ENCODE measurements around the gene ILKAP. TPM values are rescaled to one million over a fixed set of nuclear protein-coding genes. Genes with fewer than 3 reads are reported as not detected.

Gene ILKAP
- 10 to 100 TPM; 46.6 to 46.7 TPM for total RNA-seq

GRCh38 chr2:238203094-238203972 is at the start of gene ILKAP:
Gene ILKAP (minus strand): TSS chr2:238203695. CDS start chr2:238203553, 142 bp downstream.
- peak; percentile 89 for DNase-seq
- Mint-ChIP-seq H3K27me3 (ENCODE audit: low read depth) (no peaks in the 10 kb centered on the region), H3K4me3 (peak within 1 kb of the TSS; percentile 80), H3K4me1 (ENCODE audit: low read depth) (peaks cover 41% of the 10 kb centered on the region), H3K36me3 (ENCODE audit: low read depth) (peaks cover 8% of the 10 kb centered on the region), H3K9me3 (no peaks in the 10 kb centered on the region), H3K27ac (peak within 1 kb of the TSS; percentile 77)
- intact Hi-C loops (cut with micrococcal nuclease), result loop anchor here (1.0 to 2.0 kb wide), 5 partner anchors 27 to 511 kb away; partner anchors contain the start of gene PER2
- CTCF ChIA-PET, result no interaction called here

GRCh38 chr2:238252766-238253630 is 49.5 kb upstream of the ILKAP start:
- no peak for DNase-seq
- H3K4me3 Mint-ChIP-seq, result no peak overlapping the region
- H3K36me3 Mint-ChIP-seq (ENCODE audit: low read depth), result peaks cover 12% of the 10 kb centered on the region
- CTCF ChIA-PET, result interaction anchor here (0.6 to 0.7 kb wide), 2 partner anchors 10 to 157 kb away, joined by 3 read pairs; no protein-coding TSS in a partner anchor
- no peaks in the 10 kb centered on the region for H3K27me3 Mint-ChIP-seq (ENCODE audit: low read depth)
- no peak overlapping the region for H3K27ac Mint-ChIP-seq
- intact Hi-C loops (cut with micrococcal nuclease), result no loop called here
- no peaks in the 10 kb centered on the region for H3K9me3 Mint-ChIP-seq
- H3K4me1 Mint-ChIP-seq (ENCODE audit: low read depth), result no peaks in the 10 kb centered on the region

- no peak overlapping the region for H3K4me3 Mint-ChIP-seq
- DNase-seq, result no peak
- no peaks in the 10 kb centered on the region for H3K27me3 Mint-ChIP-seq (ENCODE audit: low read depth)
- intact Hi-C loops (cut with micrococcal nuclease), result no loop called here
- CTCF ChIA-PET, result interaction anchor here (0.7 kb wide), 1 partner anchor 11 kb away, joined by 3 read pairs; no protein-coding TSS in a partner anchor
- H3K4me1 Mint-ChIP-seq (ENCODE audit: low read depth), result no peaks in the 10 kb centered on the region
- no peak overlapping the region for H3K27ac Mint-ChIP-seq
- H3K9me3 Mint-ChIP-seq, result no peaks in the 10 kb centered on the region
- peaks cover 14% of the 10 kb centered on the region for H3K36me3 Mint-ChIP-seq (ENCODE audit: low read depth)
Observed at GRCh38 chr2:238251986-238252385, 48.5 kb upstream of the ILKAP start.

- DNase-seq, result no peak
- intact Hi-C loops (cut with micrococcal nuclease), result no loop called here
- H3K27ac Mint-ChIP-seq, result no peak overlapping the region
- H3K36me3 Mint-ChIP-seq (ENCODE audit: low read depth), result peaks cover 14% of the 10 kb centered on the region
- CTCF ChIA-PET, result no interaction called here
- H3K4me3 Mint-ChIP-seq, result no peak overlapping the region
- H3K9me3 Mint-ChIP-seq, result no peaks in the 10 kb centered on the region
- H3K27me3 Mint-ChIP-seq (ENCODE audit: low read depth), result no peaks in the 10 kb centered on the region
- no peaks in the 10 kb centered on the region for H3K4me1 Mint-ChIP-seq (ENCODE audit: low read depth)
Observed at GRCh38 chr2:238251331-238251730, 47.8 kb upstream of the ILKAP start.

- CTCF ChIA-PET, result no interaction called here
Observed at GRCh38 chr2:238250896-238251295, 47.4 kb upstream of the ILKAP start.

GRCh38 chr2:238247841-238248453 is 44.5 kb upstream of the ILKAP start:
- Mint-ChIP-seq H3K4me1 (ENCODE audit: low read depth) (no peaks in the 10 kb centered on the region), H3K27ac (no peak overlapping the region), H3K27me3 (ENCODE audit: low read depth) (no peaks in the 10 kb centered on the region), H3K36me3 (ENCODE audit: low read depth) (peaks cover 21% of the 10 kb centered on the region), H3K9me3 (no peaks in the 10 kb centered on the region), H3K4me3 (no peak overlapping the region)
- CTCF ChIA-PET, result no interaction called here
- DNase-seq, result no peak
- intact Hi-C loops (cut with micrococcal nuclease), result no loop called here

More at GRCh38 chr2:238250896-238251295, 47.4 kb upstream of the ILKAP start:
- H3K4me1 Mint-ChIP-seq (ENCODE audit: low read depth), result no peaks in the 10 kb centered on the region
- peaks cover 18% of the 10 kb centered on the region for H3K36me3 Mint-ChIP-seq (ENCODE audit: low read depth)
- intact Hi-C loops (cut with micrococcal nuclease), result no loop called here
- no peak overlapping the region for H3K27ac Mint-ChIP-seq
- no peak overlapping the region for H3K4me3 Mint-ChIP-seq
- no peak for DNase-seq
- H3K27me3 Mint-ChIP-seq (ENCODE audit: low read depth), result no peaks in the 10 kb centered on the region
- no peaks in the 10 kb centered on the region for H3K9me3 Mint-ChIP-seq

- no peaks in the 10 kb centered on the region for H3K4me1 Mint-ChIP-seq (ENCODE audit: low read depth)
- DNase-seq, result no peak
- intact Hi-C loops (cut with micrococcal nuclease), result no loop called here
- no peaks in the 10 kb centered on the region for H3K9me3 Mint-ChIP-seq
- H3K27ac Mint-ChIP-seq, result no peak overlapping the region
- no peaks in the 10 kb centered on the region for H3K27me3 Mint-ChIP-seq (ENCODE audit: low read depth)
- peaks cover 21% of the 10 kb centered on the region for H3K36me3 Mint-ChIP-seq (ENCODE audit: low read depth)
- CTCF ChIA-PET, result no interaction called here
- no peak overlapping the region for H3K4me3 Mint-ChIP-seq
Observed at GRCh38 chr2:238247002-238247822, 43.7 kb upstream of the ILKAP start.

- DNase-seq, result no peak
- CTCF ChIA-PET, result no interaction called here
- H3K27ac Mint-ChIP-seq, result no peak overlapping the region
- peaks cover 2% of the 10 kb centered on the region for H3K27me3 Mint-ChIP-seq (ENCODE audit: low read depth)
- intact Hi-C loops (cut with micrococcal nuclease), result loop anchor here (5.0 kb wide), 1 partner anchor 82 kb away; no protein-coding TSS in a partner anchor
- no peak overlapping the region for H3K4me3 Mint-ChIP-seq
- H3K9me3 Mint-ChIP-seq, result no peaks in the 10 kb centered on the region
- peaks cover 18% of the 10 kb centered on the region for H3K36me3 Mint-ChIP-seq (ENCODE audit: low read depth)
- peaks cover 2% of the 10 kb centered on the region for H3K4me1 Mint-ChIP-seq (ENCODE audit: low read depth)
Observed at GRCh38 chr2:238244151-238244550, 40.7 kb upstream of the ILKAP start.

- H3K4me3 Mint-ChIP-seq, result no peak overlapping the region
- DNase-seq, result no peak
- CTCF ChIA-PET, result no interaction called here
- H3K4me1 Mint-ChIP-seq (ENCODE audit: low read depth), result peaks cover 2% of the 10 kb centered on the region
- H3K27me3 Mint-ChIP-seq (ENCODE audit: low read depth), result peaks cover 2% of the 10 kb centered on the region
- H3K36me3 Mint-ChIP-seq (ENCODE audit: low read depth), result peaks cover 18% of the 10 kb centered on the region
- H3K27ac Mint-ChIP-seq, result no peak overlapping the region
- intact Hi-C loops (cut with micrococcal nuclease), result loop anchor here (5.0 kb wide), 1 partner anchor 81 kb away; no protein-coding TSS in a partner anchor
- no peaks in the 10 kb centered on the region for H3K9me3 Mint-ChIP-seq
Observed at GRCh38 chr2:238243496-238244076, 40.1 kb upstream of the ILKAP start.

- peaks cover 14% of the 10 kb centered on the region for H3K36me3 Mint-ChIP-seq (ENCODE audit: low read depth)
- H3K4me3 Mint-ChIP-seq, result no peak overlapping the region
- CTCF ChIA-PET, result interaction anchor here (0.6 kb wide), 1 partner anchor 20 kb away, joined by 3 read pairs; no protein-coding TSS in a partner anchor
- intact Hi-C loops (cut with micrococcal nuclease), result loop anchor here (5.0 kb wide), 1 partner anchor 81 kb away; no protein-coding TSS in a partner anchor
- H3K4me1 Mint-ChIP-seq (ENCODE audit: low read depth), result peaks cover 4% of the 10 kb centered on the region
- H3K27me3 Mint-ChIP-seq (ENCODE audit: low read depth), result peaks cover 8% of the 10 kb centered on the region
- H3K27ac Mint-ChIP-seq, result no peak overlapping the region
- H3K9me3 Mint-ChIP-seq, result no peaks in the 10 kb centered on the region
- no peak for DNase-seq
Observed at GRCh38 chr2:238242731-238243495, 39.4 kb upstream of the ILKAP start.
